HepG2 (cell line): ENCODE data around the gene MAVS. TPM values are rescaled to one million over a fixed set of nuclear protein-coding genes. Genes with fewer than 3 reads are reported as not detected.

ENCODE experiments used
- ATAC-seq: fragments of 200-7000 bp; cut with Tn5 transposase; 3 replicates; pipeline ENCODE4 v1.9.1; 2020; ENCODE audit warnings: mild to moderate bottlenecking, moderate library complexity
- BruUV-seq: library from RNA; stranded (reverse); fragments of 400-500 nt; replicated peaks from 2 replicates; lab custom pipeline; 2021; lab: Mats Ljungman, UMichigan
- CTCF ChIA-PET: fragments of 300-600 bp; formaldehyde crosslinking; extraction: SDS; loops from one replicate; lab custom pipeline; 2021; ENCODE audit warnings: low total read pairs, inconsistent platforms, low intra/inter-chr PET ratio; lab: Yijun Ruan, JAX
- POLR2A ChIA-PET: fragments of 350-600 bp; sonication (Branson Sonifier 250); formaldehyde crosslinking; loops from one replicate; lab custom pipeline; 2020; ENCODE audit warnings: antibody characterized with exemption, inconsistent platforms; lab: Yijun Ruan, JAX
- DNase-seq: peaks from one replicate; pipeline ENCODE4 v3.0.0-alpha.2; 2015; ENCODE audit warnings: low spot score
- FAIRE-seq: peaks from 3 replicates; lab custom pipeline; 2011; peaks lifted over from hg19 to GRCh38; lab: Jason Lieb, UNC
- H2AFZ ChIP-seq: one replicate; pipeline ENCODE4 v1.6.1; 2011; ENCODE audit warnings: low read length, inconsistent platforms
- H3K27ac ChIP-seq: fragments of 300-600 bp; 3 replicates; pipeline ENCODE4 v1.8.0; 2011; ENCODE audit warnings: mixed run types, mild to moderate bottlenecking, mixed read lengths, low read length, inconsistent platforms; ENCODE audit not compliant: insufficient read depth; ENCODE audit errors: extremely low read length
- H3K27me3 ChIP-seq, 2 experiments: fragments of 200-600 bp in 1 of 2; 2 replicates in 1 of 2; 3 replicates in 1 of 2; pipeline versions ENCODE4 v1.6.0 to v1.8.0; 2011; ENCODE audit warnings: low read length in 2 of 2, mild to moderate bottlenecking in 2 of 2, moderate library complexity in 2 of 2, inconsistent platforms in 1 of 2; ENCODE audit not compliant: insufficient read depth in 2 of 2, control insufficient read depth in 1 of 2
- H3K36me3 ChIP-seq, 2 experiments: fragments of 200-600 bp in 1 of 2; replicated peaks in 1 of 2; 2 replicates in 1 of 2; 3 replicates in 1 of 2; pipeline versions ENCODE4 v1.5.1 to v1.8.0; 2011; ENCODE audit warnings: low read length in 2 of 2, inconsistent platforms in 1 of 2; ENCODE audit not compliant: insufficient read depth in 2 of 2, control insufficient read depth in 1 of 2
- H3K4me1 ChIP-seq: 2 replicates; pipeline ENCODE4 v1.5.1; 2012; ENCODE audit warnings: low read length, inconsistent platforms; ENCODE audit not compliant: insufficient read depth
- H3K4me2 ChIP-seq: 2 replicates; pipeline ENCODE4 v1.6.0; 2011; ENCODE audit warnings: low read depth, low read length, inconsistent platforms
- H3K4me3 ChIP-seq, 3 experiments: fragments of 200-600 bp in 1 of 3; sonication (generic), shearing (Covaris generic) in 1 of 3; replicated peaks in 1 of 3; 2 replicates each; pipeline ENCODE4 v1.5.1; 2011 to 2016; ENCODE audit warnings: low read length in 3 of 3, inconsistent platforms in 2 of 3, low read depth in 2 of 3, mild to moderate bottlenecking in 2 of 3, control low read depth in 1 of 3, mixed read lengths in 1 of 3; ENCODE audit not compliant: insufficient read depth in 1 of 3
- H3K79me2 ChIP-seq: one replicate; pipeline ENCODE4 v1.6.1; 2011; ENCODE audit warnings: low read length, inconsistent platforms; ENCODE audit not compliant: insufficient read depth
- H3K9ac ChIP-seq: 2 replicates; pipeline ENCODE4 v1.6.0; 2011; ENCODE audit warnings: mild to moderate bottlenecking, low read depth, low read length, inconsistent platforms; ENCODE audit not compliant: insufficient read depth
- H3K9me3 ChIP-seq: 2 replicates; pipeline ENCODE4 v1.5.1; 2012; ENCODE audit warnings: mild to moderate bottlenecking, low read length
- H4K20me1 ChIP-seq: 2 replicates; pipeline ENCODE4 v1.6.0; 2011; ENCODE audit warnings: inconsistent platforms, mild to moderate bottlenecking, low read length, moderate library complexity; ENCODE audit not compliant: insufficient read depth
- BRD4 ChIP-seq: sonication (generic); formaldehyde crosslinking; IDR thresholded peaks from 2 replicates; pipeline ENCODE4 v1.4.0; 2020; ENCODE audit warnings: missing genetic modification reagents
- POLR2AphosphoS5 ChIP-seq: IDR thresholded peaks from 2 replicates; pipeline ENCODE4 v1.6.1; 2012; ENCODE audit warnings: low read depth, low read length
- POLR2G ChIP-seq: fragments of 200-400 bp; formaldehyde crosslinking; IDR thresholded peaks from 2 replicates; pipeline ENCODE4 v1.6.1; 2018; ENCODE audit warnings: mild to moderate bottlenecking, low read depth, low read length, moderate library complexity
- PRPF4 ChIP-seq: fragments of 200-400 bp; formaldehyde crosslinking; IDR thresholded peaks from 2 replicates; pipeline ENCODE4 v1.6.1; 2016; ENCODE audit warnings: low read length, low read depth; ENCODE audit not compliant: poor library complexity, severe bottlenecking
- ZNF235 ChIP-seq: sonication (generic); formaldehyde crosslinking; IDR thresholded peaks from 2 replicates; pipeline ENCODE4 v1.8.1; 2023; ENCODE audit warnings: mild to moderate bottlenecking, missing genetic modification reagents, borderline replicate concordance
- ZNF747 ChIP-seq: sonication (generic); formaldehyde crosslinking; IDR thresholded peaks from 2 replicates; pipeline ENCODE4 v1.8.1; 2023; ENCODE audit warnings: missing genetic modification reagents, mild to moderate bottlenecking, borderline replicate concordance
- WGBS: methylation state at CpG from one replicate; pipeline ENCODE4 v1.1.6; 2017; ENCODE audit warnings: low lambda C conversion rate; 5-methylcytosine and 5-hydroxymethylcytosine counted together
- in situ Hi-C: cut with HindIII; loops from 2 replicates; pipeline ENCODE4 v1.10.0; 2017; ENCODE audit warnings: low pct_unique_long_range_greater_than_20kb; ENCODE audit not compliant: extremely low pct_ligation_motif_present
- intact Hi-C: fragments of 100-400 bp; cut with micrococcal nuclease; formaldehyde crosslinking; loops from one replicate; pipeline ENCODE4 v1.10.0; 2022; ENCODE audit not compliant: unreplicated experiment
- polyA plus RNA-seq, 8 experiments: library from polyadenylated mRNA; depleted of rRNA in 3 of 8; stranded (reverse) in 7 of 8; unstranded in 1 of 8; fragments of >200 nt; fragmentation: Illumina TruSeq in 4 of 8; extraction: Trizol in 4 of 8; gene quantifications; 2 replicates each; pipeline versions ENCODE4 v1.2.1 to v1.2.3, GENCODE V29; 2011 to 2016; ENCODE audit warnings: low read depth in 4 of 8, missing spikeins in 1 of 8, mixed read lengths in 1 of 8; ENCODE audit not compliant: insufficient read depth in 1 of 8
- total RNA-seq, 5 experiments: library from RNA; depleted of rRNA; stranded (reverse); fragments of >200 nt; fragmentation: Illumina TruSeq; extraction: Trizol; gene quantifications; 2 replicates each; pipeline ENCODE4 v1.2.3, GENCODE V29; 2016; ENCODE audit warnings: low read depth in 1 of 5
- TF ChIP-seq, protein P1 (sequence below), 2 experiments: fragments of 450-650 bp in 1 of 2; sonication (generic) in 1 of 2; formaldehyde crosslinking; IDR thresholded peaks; 2 replicates each; pipeline versions ENCODE4 v1.5.0 to v1.8.0; 2020 to 2022; ENCODE audit warnings: mild to moderate bottlenecking in 1 of 2, missing genetic modification reagents in 1 of 2

Gene MAVS
- total and polyA plus RNA-seq, 2 of the 13 experiments (the other 11 are each of a cell fraction or from before 2014, with no cell fraction given): 27.3 to 36.6 TPM

DNA sequence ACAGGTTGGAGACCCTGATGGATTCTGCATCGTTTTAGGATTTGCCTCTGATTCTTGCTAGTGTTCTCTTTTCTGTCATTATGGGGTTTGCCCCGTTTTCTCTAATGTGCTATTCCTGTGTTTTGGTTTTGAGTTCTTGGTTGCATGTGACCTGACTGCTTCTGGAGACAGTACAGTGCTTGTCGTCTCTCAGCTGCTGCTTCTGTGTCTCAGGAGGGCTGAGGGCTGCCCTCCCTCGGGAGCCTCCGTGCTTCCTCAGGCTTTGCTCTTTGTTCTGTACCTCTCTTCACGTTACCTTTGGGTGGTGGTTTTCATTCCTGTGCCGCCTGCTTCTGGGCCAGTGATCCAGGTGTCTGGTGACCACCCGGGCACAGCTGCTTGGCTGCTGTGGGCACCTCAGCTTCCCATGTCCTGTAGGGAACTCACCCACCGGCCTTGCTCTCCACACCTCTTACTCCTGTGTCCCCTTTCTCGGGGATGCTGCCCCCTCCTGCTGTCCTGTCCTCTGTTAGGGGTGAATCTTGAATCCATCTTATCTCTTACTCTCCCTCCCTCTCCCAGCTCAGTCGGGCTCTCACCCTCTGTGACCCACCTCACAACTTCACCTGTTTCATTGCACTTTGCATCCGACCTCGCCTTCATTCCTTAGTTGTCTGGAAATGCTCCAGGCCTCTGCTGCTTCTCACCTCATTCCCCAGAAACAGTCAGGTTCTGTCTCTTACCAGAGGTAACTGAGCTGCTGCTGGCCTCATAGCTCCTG, 75.8 kb downstream of the MAVS start (continued):
- TF ChIP-seq ZNF747: no peak
- no peak for TF ChIP-seq BRD4 (CRISPR knock-in tag)
- TF ChIP-seq POLR2G: 0 out of 2 replicates have a peak, but pooled peaks have one; percentile 19
- TF ChIP-seq POLR2AphosphoS5: no peak

DNA sequence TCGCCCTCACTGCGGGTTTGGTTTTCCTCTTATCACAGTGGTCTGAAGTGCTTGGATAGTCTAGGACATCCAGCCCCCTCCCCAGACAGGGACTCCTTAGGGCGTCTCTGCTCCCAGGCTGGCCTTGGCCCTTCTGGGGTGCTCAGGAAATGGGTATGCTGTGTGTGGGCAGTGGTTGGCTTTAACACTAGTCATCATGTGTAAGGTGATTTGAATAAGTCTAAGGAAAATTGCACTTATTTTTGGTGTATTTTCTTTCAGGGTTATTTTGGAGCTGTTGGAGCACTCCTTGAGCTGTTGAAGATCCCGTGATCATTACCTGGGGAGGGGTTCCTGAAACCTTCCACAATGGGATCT, 76.3 kb downstream of the MAVS start:
- WGBS: 93% methylated on average over 4 of the region's 4 CpGs
- no peak for FAIRE-seq
- intact Hi-C loops: no loop called here
- no TSS peak for BruUV-seq
- Histone ChIP-seq H4K20me1 (peaks cover 15% of the 10 kb centered on the region; the same call in 1 of the 2 replicates), H2AFZ (no peak overlapping the region), H3K79me2 (peaks cover 8% of the 10 kb centered on the region), H3K27ac (no peak overlapping the region)
- TF ChIP-seq PRPF4 (no peak), ZNF235 (CRISPR knock-in tag) (no peak)
- TF ChIP-seq, protein P1, sequence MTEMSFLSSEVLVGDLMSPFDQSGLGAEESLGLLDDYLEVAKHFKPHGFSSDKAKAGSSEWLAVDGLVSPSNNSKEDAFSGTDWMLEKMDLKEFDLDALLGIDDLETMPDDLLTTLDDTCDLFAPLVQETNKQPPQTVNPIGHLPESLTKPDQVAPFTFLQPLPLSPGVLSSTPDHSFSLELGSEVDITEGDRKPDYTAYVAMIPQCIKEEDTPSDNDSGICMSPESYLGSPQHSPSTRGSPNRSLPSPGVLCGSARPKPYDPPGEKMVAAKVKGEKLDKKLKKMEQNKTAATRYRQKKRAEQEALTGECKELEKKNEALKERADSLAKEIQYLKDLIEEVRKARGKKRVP (CRISPR knock-in tag; IDR thresholded peaks at IDR 0.05): no peak
- TF ChIP-seq, all 625 proteins: peak for 0
- Histone ChIP-seq H3K9ac (no peak overlapping the region), H3K4me3 (no peak overlapping the region), H3K9me3 (no peaks in the 10 kb centered on the region), H3K36me3 (peaks cover 38 to 60% of the 10 kb centered on the region in 2 experiments), H3K4me2 (no peak overlapping the region), H3K27me3 (no peaks in the 10 kb centered on the region), H3K4me1 (peaks cover 25% of the 10 kb centered on the region)
- no peak for ATAC-seq
- POLR2A ChIA-PET: no interaction called here
- no peak for DNase-seq
- in situ Hi-C loops: no loop called here
- CTCF ChIA-PET: no interaction called here
